Body of pancreas (tissue), 4 donors: ENCODE results near the gene SLC30A1. TPM values are rescaled to one million over a fixed set of nuclear protein-coding genes. Genes with fewer than 3 reads are reported as not detected.

Experiments
- ATAC-seq: fragments of 150-250 bp; one replicate; pipeline ENCODE4 v1.9.1; 2016
- DNase-seq, 4 donors: peaks; one replicate each; pipeline ENCODE4 v3.0.0-alpha.2; 2019
- H3K27ac ChIP-seq, 4 donors: fragments of 200-600 bp; sonication (generic); 1 replicate in 3 of 4; 2 replicates in 1 of 4; pipeline versions ENCODE4 v1.5.1 to v1.6.1; 2016 to 2019; ENCODE audit warnings: mild to moderate bottlenecking in 1 of 4, mixed read lengths in 1 of 4, moderate library complexity in 1 of 4
- H3K27me3 ChIP-seq, 2 donors: fragments of 200-600 bp; sonication (generic); one replicate each; pipeline ENCODE4 v1.6.0; 2016; ENCODE audit warnings: mild to moderate bottlenecking in 1 of 2
- H3K36me3 ChIP-seq, 2 donors: fragments of 200-600 bp; sonication (generic); replicated peaks in 1 of 2; 2 replicates each; pipeline ENCODE4 v1.5.1; 2016; ENCODE audit warnings: low read depth in 2 of 2; ENCODE audit not compliant: insufficient read depth in 1 of 2
- H3K4me1 ChIP-seq: fragments of 200-600 bp; sonication (generic); one replicate; pipeline ENCODE4 v1.6.0; 2016
- H3K4me3 ChIP-seq, 2 donors: fragments of 200-600 bp; sonication (generic); 1 replicate in 1 of 2; 2 replicates in 1 of 2; pipeline ENCODE4 v1.5.1; 2016 to 2019
- H3K9me3 ChIP-seq, 3 donors: fragments of 200-600 bp; sonication (generic); 1 replicate in 2 of 3; 2 replicates in 1 of 3; pipeline ENCODE4 v1.5.1; 2016
- CTCF ChIP-seq, 7 experiments: fragments of 450-650 bp in 4 of 7; fragments of 200-600 bp in 3 of 7; sonication (generic) in 3 of 7; IDR thresholded peaks; one replicate each; pipeline ENCODE4 v1.5.1; 2016 to 2019; ENCODE audit warnings: antibody characterized with exemption in 7 of 7
- POLR2A ChIP-seq, 3 donors: fragments of 450-650 bp; IDR thresholded peaks; one replicate each; pipeline ENCODE4 v1.6.1; 2016; ENCODE audit warnings: antibody characterized with exemption in 3 of 3, mild to moderate bottlenecking in 2 of 3
- WGBS, 2 donors: methylation state at CpG; one replicate each; pipeline ENCODE4 v1.1.5; 2017; 5-methylcytosine and 5-hydroxymethylcytosine counted together
- intact Hi-C: fragments of 100-400 bp; cut with DNase I; formaldehyde crosslinking; loops from one replicate; pipeline ENCODE4 v1.15.1; 2023
- total RNA-seq, 2 donors: library from RNA; depleted of rRNA; stranded (reverse); fragments of >200 nt; gene quantifications; one replicate each; pipeline ENCODE4 v1.1.0, GENCODE V29; 2016

The SLC30A1 gene
- total RNA-seq, 2 donors from 2014 or later, result 7.3 to 11.5 TPM

GRCh38 chr1:211532088-211532444 is 46.9 kb downstream of the SLC30A1 start:
- no peaks in the 10 kb centered on the region for H3K9me3 ChIP-seq

GRCh38 chr1:211531194-211532087 is 47.5 kb downstream of the SLC30A1 start:
- Histone ChIP-seq H3K4me3 (no peak overlapping the region), H3K27me3 (no peaks in the 10 kb centered on the region), H3K27ac (no peak overlapping the region), H3K36me3 (no peaks in the 10 kb centered on the region), H3K9me3 (no peaks in the 10 kb centered on the region), H3K4me1 (no peaks in the 10 kb centered on the region)
- no peak for ATAC-seq
- WGBS, 2 donors, result 74 to 80% methylated on average over 15 of the region's 15 CpGs
- TF ChIP-seq POLR2A (IDR thresholded peaks at IDR 0.05), result no peak
- no peak for TF ChIP-seq CTCF (IDR thresholded peaks at IDR 0.05)
- intact Hi-C loops, result no loop called here
- no peak for DNase-seq

More at GRCh38 chr1:211532088-211532444, 46.9 kb downstream of the SLC30A1 start:
- Histone ChIP-seq H3K4me3 (no peak overlapping the region), H3K36me3 (no peaks in the 10 kb centered on the region), H3K27ac (no peak overlapping the region), H3K4me1 (no peaks in the 10 kb centered on the region), H3K27me3 (no peaks in the 10 kb centered on the region)
- ATAC-seq (no peak), DNase-seq (no peak)
- TF ChIP-seq POLR2A (IDR thresholded peaks at IDR 0.05) (no peak), CTCF (IDR thresholded peaks at IDR 0.05) (no peak)
- 68 to 70% methylated on average over 3 to 6 of the region's 6 CpGs for WGBS, 2 donors
- intact Hi-C loops, result no loop called here

GRCh38 chr1:211530102-211530501 is 48.9 kb downstream of the SLC30A1 start:
- ATAC-seq (no peak), DNase-seq (no peak)
- H3K27me3 ChIP-seq, result no peaks in the 10 kb centered on the region
- no peaks in the 10 kb centered on the region for H3K4me1 ChIP-seq
- no peaks in the 10 kb centered on the region for H3K9me3 ChIP-seq
- no peak overlapping the region for H3K27ac ChIP-seq
- H3K36me3 ChIP-seq, result no peaks in the 10 kb centered on the region
- intact Hi-C loops, result no loop called here
- no peak for TF ChIP-seq POLR2A (IDR thresholded peaks at IDR 0.05)
- no peak for TF ChIP-seq CTCF (IDR thresholded peaks at IDR 0.05)
- 53 to 64% methylated on average over 2 of the region's 2 CpGs for WGBS, 2 donors
- H3K4me3 ChIP-seq, result no peak overlapping the region

- intact Hi-C loops, result no loop called here
- Histone ChIP-seq H3K4me1 (no peaks in the 10 kb centered on the region), H3K4me3 (no peak overlapping the region), H3K27ac (no peak overlapping the region), H3K36me3 (no peaks in the 10 kb centered on the region), H3K9me3 (no peaks in the 10 kb centered on the region), H3K27me3 (no peaks in the 10 kb centered on the region)
- ATAC-seq (no peak), DNase-seq (no peak)
- TF ChIP-seq CTCF (IDR thresholded peaks at IDR 0.05), result no peak
- no peak for TF ChIP-seq POLR2A (IDR thresholded peaks at IDR 0.05)
- WGBS, 2 donors, result 59 to 61% methylated on average over 9 of the region's 9 CpGs
Measured at GRCh38 chr1:211529453-211529852, 49.5 kb downstream of the SLC30A1 start.

GRCh38 chr1:211529011-211529410 is 50.0 kb downstream of the SLC30A1 start:
- Histone ChIP-seq H3K4me3 (no peak overlapping the region), H3K27me3 (no peaks in the 10 kb centered on the region), H3K27ac (no peak overlapping the region), H3K9me3 (no peaks in the 10 kb centered on the region), H3K4me1 (no peaks in the 10 kb centered on the region), H3K36me3 (no peaks in the 10 kb centered on the region)
- intact Hi-C loops, result no loop called here
- 88% methylated on average over 7 of the region's 7 CpGs for WGBS, 2 donors
- no peak for ATAC-seq
- no peak for TF ChIP-seq CTCF (IDR thresholded peaks at IDR 0.05)
- no peak for TF ChIP-seq POLR2A (IDR thresholded peaks at IDR 0.05)
- DNase-seq, result no peak
